GM12891 (cell line): ENCODE measurements around the gene VAV2.
"Not testable (repeated sequence)": the region's sequence is repeated elsewhere in the genome, so short reads cannot be mapped to it uniquely, and the experiment has no call there.

Experiments
- DNase-seq: peaks from one replicate; pipeline ENCODE4 v3.0.0; 2011; ENCODE audit warnings: low spot score; ENCODE audit not compliant: insufficient read length
- FAIRE-seq: peaks from 2 replicates; lab custom pipeline; 2011; peaks lifted over from hg19 to GRCh38; lab: Jason Lieb, UNC
- PAX5 ChIP-seq: IDR thresholded peaks from 2 replicates; pipeline ENCODE4 v1.6.1; 2011; ENCODE audit warnings: low read length, moderate library complexity, mild to moderate bottlenecking; ENCODE audit not compliant: insufficient read depth, severe bottlenecking
- POLR2A ChIP-seq: IDR thresholded peaks from 2 replicates; pipeline ENCODE4 v1.6.1; 2011; ENCODE audit warnings: low read depth, low read length, control low read depth
- POLR2AphosphoS5 ChIP-seq: IDR thresholded peaks from 2 replicates; pipeline ENCODE4 v1.6.1; 2011; ENCODE audit warnings: low read depth, low read length, control low read depth
- POU2F2 ChIP-seq: IDR thresholded peaks from 2 replicates; pipeline ENCODE4 v1.6.1; 2011; ENCODE audit warnings: low read depth, mild to moderate bottlenecking, control low read depth, low read length, moderate library complexity
- SPI1 ChIP-seq: IDR thresholded peaks from 2 replicates; pipeline ENCODE4 v1.6.1; 2011; ENCODE audit warnings: low read depth, low read length, control low read depth
- TAF1 ChIP-seq: IDR thresholded peaks from 2 replicates; pipeline ENCODE4 v1.6.1; 2011; ENCODE audit warnings: low read depth, low read length, control low read depth

Gene VAV2

GRCh38 chr9:133960568-133961129 lies 31.5 kb downstream of the VAV2 start:
- FAIRE-seq (peak; percentile 28), DNase-seq (no peak)
- TF ChIP-seq POLR2AphosphoS5 = no peak
- TF ChIP-seq TAF1 = no peak
- no peak for TF ChIP-seq POU2F2
- TF ChIP-seq PAX5 = no peak
- no peak for TF ChIP-seq POLR2A
- TF ChIP-seq SPI1 = no peak

DNA sequence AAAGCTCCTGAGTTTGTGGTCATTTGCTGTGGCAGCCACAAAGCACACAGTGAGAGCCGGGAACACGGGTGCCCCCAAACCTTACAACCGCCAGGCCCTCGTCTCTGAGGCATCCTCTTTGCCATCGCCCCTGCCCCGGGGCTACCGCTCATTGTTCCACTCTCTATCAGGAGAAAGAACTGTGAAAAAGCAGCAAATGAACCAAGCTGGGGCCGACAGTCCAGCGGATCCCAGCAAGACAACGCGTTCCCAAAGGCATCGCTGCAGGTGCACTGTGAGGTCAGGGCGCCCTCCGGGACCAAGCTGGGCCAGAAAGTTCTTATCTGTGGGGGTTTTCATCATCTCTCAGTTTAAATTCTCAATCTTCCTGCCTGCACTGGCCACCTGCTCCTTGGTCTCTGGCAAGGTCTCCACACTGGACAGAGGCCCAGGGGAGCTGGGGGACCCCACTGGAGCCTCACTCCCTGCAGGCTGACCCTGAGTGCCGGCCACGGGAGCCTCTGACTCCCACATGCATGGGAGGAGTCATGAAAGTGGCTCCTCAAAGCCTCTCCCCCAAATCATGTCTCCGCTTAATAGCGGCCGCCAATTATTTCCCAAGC lies 32.1 kb downstream of the VAV2 start:
- TF ChIP-seq TAF1 = no peak
- no peak for TF ChIP-seq SPI1
- no peak for TF ChIP-seq POLR2AphosphoS5
- TF ChIP-seq POU2F2 = no peak
- no peak for TF ChIP-seq PAX5
- TF ChIP-seq POLR2A = no peak
- DNase-seq = no peak
- FAIRE-seq = no peak

GRCh38 chr9:133959171-133959570 lies 33.0 kb downstream of the VAV2 start:
- TF ChIP-seq POLR2AphosphoS5 (no peak), POLR2A (no peak)
- no peak for DNase-seq
- no peak for FAIRE-seq

DNA sequence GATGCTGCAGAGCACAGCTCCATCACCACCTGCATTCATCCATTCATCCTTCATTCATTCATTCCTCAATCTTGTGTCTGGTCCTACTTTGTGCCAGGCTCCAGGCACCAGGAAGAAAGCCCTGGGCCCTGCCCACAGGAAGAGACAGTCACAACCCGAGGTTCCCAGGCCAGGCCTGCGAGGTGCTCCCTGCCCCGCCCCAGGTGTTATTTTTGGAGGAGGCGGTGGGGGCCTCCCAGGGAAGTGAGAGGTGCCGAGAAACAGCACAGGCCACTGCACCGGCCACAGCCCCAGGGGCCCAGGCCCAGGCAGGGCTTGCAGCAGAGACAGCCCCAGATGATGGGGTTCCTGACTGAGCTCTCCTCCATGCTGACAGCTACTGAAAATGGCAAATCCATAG lies 33.4 kb downstream of the VAV2 start:
- FAIRE-seq = peak; percentile 77

DNA sequence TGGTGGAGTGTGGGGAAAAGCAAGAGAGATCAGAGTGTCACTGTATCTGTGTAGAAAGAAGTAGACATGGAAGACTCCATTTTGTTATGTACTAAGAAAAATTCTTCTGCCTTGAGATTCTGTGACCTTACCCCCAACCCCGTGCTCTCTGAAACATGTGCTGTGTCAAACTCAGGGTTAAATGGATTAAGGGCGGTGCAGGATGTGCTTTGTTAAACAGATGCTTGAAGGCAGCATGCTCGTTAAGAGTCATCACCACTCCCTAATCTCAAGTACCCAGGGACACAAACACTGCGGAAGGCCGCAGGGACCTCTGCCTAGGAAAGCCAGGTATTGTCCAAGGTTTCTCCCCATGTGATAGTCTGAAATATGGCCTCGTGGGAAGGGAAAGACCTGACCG lies 34.4 kb downstream of the VAV2 start:
- DNase-seq, FAIRE-seq: not testable (repeated sequence)

More for the DNA sequence above, 33.4 kb downstream of the VAV2 start:
- TF ChIP-seq SPI1 (peak; percentile 43; the same call in 1 of the 2 replicates), PAX5 (no peak)
- DNase-seq = no peak

DNA sequence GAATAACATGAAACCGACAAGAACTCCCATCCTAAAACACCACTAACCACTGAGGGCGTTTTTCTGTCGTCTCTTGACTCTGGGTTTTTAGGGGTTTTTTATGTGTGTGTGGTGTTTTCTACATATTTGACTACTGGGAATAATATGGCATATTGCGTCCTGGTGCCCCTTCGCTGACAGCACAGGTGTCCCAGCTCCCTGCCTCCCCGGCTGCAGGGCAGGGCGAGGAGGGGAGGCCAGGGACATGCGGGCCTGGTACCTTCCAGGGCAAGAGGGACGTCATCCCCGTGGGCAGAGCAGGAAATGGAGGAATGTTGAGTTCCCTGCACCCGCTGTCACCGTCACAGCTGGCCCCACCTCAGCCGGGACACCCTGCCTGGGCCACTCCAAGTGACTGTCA lies 34.8 kb downstream of the VAV2 start:
- peak; percentile 85 for FAIRE-seq
- no peak for TF ChIP-seq POLR2AphosphoS5
- TF ChIP-seq POU2F2 = no peak
- DNase-seq = no peak

GRCh38 chr9:133956520-133957076 lies 35.5 kb downstream of the VAV2 start:
- DNase-seq (no peak), FAIRE-seq (peak; percentile 77)
- peak; percentile 54; the same call in 1 of the 2 replicates for TF ChIP-seq POLR2A
- TF ChIP-seq TAF1 = no peak

- TF ChIP-seq PAX5 (peak; percentile 65), SPI1 (peak; percentile 39; the same call in 1 of the 2 replicates), POLR2A (peak; percentile 75), POU2F2 (peak; percentile 65; the same call in 1 of the 2 replicates), POLR2AphosphoS5 (peak; percentile 67; the same call in 1 of the 2 replicates), TAF1 (peak; percentile 58; the same call in 1 of the 2 replicates)
- DNase-seq (peak; percentile 90), FAIRE-seq (peak; percentile 67)
Observed at GRCh38 chr9:133955821-133956411, 36.2 kb downstream of the VAV2 start.

GRCh38 chr9:133954862-133955529 lies 37.1 kb downstream of the VAV2 start:
- FAIRE-seq (peak; percentile 95), DNase-seq (no peak)
- TF ChIP-seq TAF1 (no peak), SPI1 (0 out of 2 replicates have a peak, but pooled peaks have one; percentile 8), POLR2A (peak; percentile 18; the same call in 1 of the 2 replicates), POU2F2 (peak; percentile 25; the same call in 1 of the 2 replicates)

- FAIRE-seq (peak; percentile 5), DNase-seq (no peak)
- TF ChIP-seq POU2F2 = no peak
Observed at GRCh38 chr9:133953976-133954709, 38.0 kb downstream of the VAV2 start.
